Esophagus muscularis mucosa (tissue), 4 donors: ENCODE results near the gene CTF1. TPM values are rescaled to one million over a fixed set of nuclear protein-coding genes. Genes with fewer than 3 reads are reported as not detected.

Experiments used
- DNase-seq: peaks from one replicate; pipeline ENCODE4 v3.0.0-alpha.2; 2017; ENCODE audit errors: extremely low spot score
- H3K27ac ChIP-seq, 4 donors: fragments of 200-600 bp; sonication (generic); replicated peaks in 1 of 4; 1 replicate in 3 of 4; 2 replicates in 1 of 4; pipeline ENCODE4 v1.5.1; 2016 to 2019; ENCODE audit warnings: mild to moderate bottlenecking in 1 of 4
- H3K27me3 ChIP-seq, 4 donors: fragments of 200-600 bp; sonication (generic); one replicate each; pipeline versions ENCODE4 v1.5.1 to v1.6.0; 2016 to 2019
- H3K36me3 ChIP-seq, 4 donors: fragments of 200-600 bp; sonication (generic); one replicate each; pipeline ENCODE4 v1.5.1; 2016 to 2019
- H3K4me1 ChIP-seq, 4 donors: fragments of 200-600 bp; sonication (generic); one replicate each; pipeline ENCODE4 v1.5.1; 2016 to 2019
- H3K4me3 ChIP-seq, 4 donors: fragments of 200-600 bp; sonication (generic); 1 replicate in 2 of 4; 2 replicates in 2 of 4; pipeline ENCODE4 v1.5.1; 2016 to 2019; ENCODE audit warnings: mild to moderate bottlenecking in 4 of 4, moderate library complexity in 1 of 4
- H3K9me3 ChIP-seq, 4 donors: fragments of 200-600 bp; sonication (generic); 1 replicate in 3 of 4; 2 replicates in 1 of 4; pipeline ENCODE4 v1.5.1; 2016 to 2019
- EP300 ChIP-seq: sonication (generic); formaldehyde crosslinking; IDR thresholded peaks from one replicate; pipeline ENCODE4 v1.6.1; 2017; ENCODE audit warnings: antibody characterized with exemption
- POLR2A ChIP-seq: fragments of 450-650 bp; IDR thresholded peaks from one replicate; pipeline ENCODE4 v1.6.1; 2017; ENCODE audit warnings: antibody characterized with exemption, moderate library complexity, mild to moderate bottlenecking, low read depth
- POLR2AphosphoS5 ChIP-seq, 2 donors: sonication (generic); formaldehyde crosslinking; IDR thresholded peaks; one replicate each; pipeline ENCODE4 v1.6.1; 2017; ENCODE audit warnings: antibody characterized with exemption in 2 of 2
- WGBS: methylation state at CpG from one replicate; pipeline ENCODE4 v1.1.5; 2018; 5-methylcytosine and 5-hydroxymethylcytosine counted together
- intact Hi-C: fragments of 100-400 bp; cut with DNase I; formaldehyde crosslinking; loops from one replicate; pipeline ENCODE4 v1.15.1; 2023
- small RNA-seq, 3 donors: library from RNA; depleted of rRNA; stranded (forward); fragments of <200 nt; gene quantifications; one replicate each; pipeline ENCODE3, GENCODE V24; 2016
- total RNA-seq, 4 donors: library from RNA; depleted of rRNA; stranded (reverse); fragments of >200 nt; gene quantifications; one replicate each; pipeline versions ENCODE4 v1.1.0 to v1.2.1, GENCODE V29; 2016
- TF ChIP-seq, protein P1 (sequence below), 3 experiments: fragments of 200-600 bp in 2 of 3; fragments of 450-650 bp in 1 of 3; sonication (generic) in 2 of 3; IDR thresholded peaks; one replicate each; pipeline ENCODE4 v1.5.1; 2017 to 2019; ENCODE audit warnings: antibody characterized with exemption in 3 of 3, mild to moderate bottlenecking in 2 of 3, moderate library complexity in 1 of 3

Gene CTF1
- total RNA-seq, 4 donors from 2014 or later: 6.2 to 18.8 (median 10.9) TPM

DNA sequence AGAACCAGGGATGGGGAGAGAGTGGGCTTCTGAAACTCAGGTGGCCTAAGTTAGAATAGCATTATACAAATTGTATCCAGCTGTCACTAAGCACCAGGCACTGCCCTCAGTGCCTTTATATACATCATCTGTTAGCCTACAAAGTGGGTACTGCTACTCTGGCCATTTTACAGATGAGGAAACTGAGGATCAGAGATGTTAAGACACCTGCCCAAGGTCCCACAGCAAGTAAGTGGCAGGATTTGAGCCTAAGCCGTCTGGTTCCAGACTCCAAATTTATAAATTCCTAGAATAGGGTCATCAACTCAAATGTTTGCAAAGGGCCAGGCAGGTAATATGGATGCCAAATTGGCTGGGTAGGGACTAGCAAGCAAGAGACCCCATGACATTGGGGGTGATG, 54.8 kb downstream of the CTF1 start:
- peaks cover 28 to 62% (median 57%) of the 10 kb centered on the region in 4 donors for H3K4me1 ChIP-seq
- TF ChIP-seq POLR2AphosphoS5 (IDR thresholded peaks at IDR 0.05): no peak
- TF ChIP-seq POLR2A: no peak
- TF ChIP-seq, protein P1, sequence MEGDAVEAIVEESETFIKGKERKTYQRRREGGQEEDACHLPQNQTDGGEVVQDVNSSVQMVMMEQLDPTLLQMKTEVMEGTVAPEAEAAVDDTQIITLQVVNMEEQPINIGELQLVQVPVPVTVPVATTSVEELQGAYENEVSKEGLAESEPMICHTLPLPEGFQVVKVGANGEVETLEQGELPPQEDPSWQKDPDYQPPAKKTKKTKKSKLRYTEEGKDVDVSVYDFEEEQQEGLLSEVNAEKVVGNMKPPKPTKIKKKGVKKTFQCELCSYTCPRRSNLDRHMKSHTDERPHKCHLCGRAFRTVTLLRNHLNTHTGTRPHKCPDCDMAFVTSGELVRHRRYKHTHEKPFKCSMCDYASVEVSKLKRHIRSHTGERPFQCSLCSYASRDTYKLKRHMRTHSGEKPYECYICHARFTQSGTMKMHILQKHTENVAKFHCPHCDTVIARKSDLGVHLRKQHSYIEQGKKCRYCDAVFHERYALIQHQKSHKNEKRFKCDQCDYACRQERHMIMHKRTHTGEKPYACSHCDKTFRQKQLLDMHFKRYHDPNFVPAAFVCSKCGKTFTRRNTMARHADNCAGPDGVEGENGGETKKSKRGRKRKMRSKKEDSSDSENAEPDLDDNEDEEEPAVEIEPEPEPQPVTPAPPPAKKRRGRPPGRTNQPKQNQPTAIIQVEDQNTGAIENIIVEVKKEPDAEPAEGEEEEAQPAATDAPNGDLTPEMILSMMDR (IDR thresholded peaks at IDR 0.05): no peak

DNA sequence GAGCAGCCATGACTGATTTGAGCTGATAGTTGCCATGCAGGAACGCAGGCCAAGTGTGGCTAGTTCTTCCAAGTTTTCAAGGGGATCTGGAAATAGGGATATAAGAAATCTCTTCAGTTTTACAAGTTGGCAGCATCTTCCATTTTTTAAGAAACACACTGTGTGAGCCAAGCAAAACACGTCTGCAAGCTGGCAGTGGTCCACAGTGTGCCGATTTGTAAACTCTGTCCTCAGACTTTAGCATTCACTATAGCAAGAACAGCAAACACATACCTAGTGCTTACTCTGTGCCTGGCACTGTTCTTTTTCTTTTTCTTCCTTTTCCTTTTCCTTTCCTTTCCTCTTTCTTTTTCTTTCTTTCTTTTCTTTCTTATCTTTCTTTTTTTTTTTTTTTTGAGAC, 55.3 kb downstream of the CTF1 start:
- TF ChIP-seq POLR2AphosphoS5 (IDR thresholded peaks at IDR 0.05): peak; percentile 49 to 69
- TF ChIP-seq POLR2A: no peak
- TF ChIP-seq, protein P1 (IDR thresholded peaks at IDR 0.05): no peak
- no peak for TF ChIP-seq EP300
- Histone ChIP-seq H3K27ac (peak overlapping the region; percentile 91 to 99 (median 92)), H3K9me3 (no peaks in the 10 kb centered on the region), H3K4me3 (no peak overlapping the region), H3K27me3 (no peaks in the 10 kb centered on the region), H3K36me3 (peaks cover 0 to 14% (median 9%) of the 10 kb centered on the region in 4 donors), H3K4me1 (peaks cover 32 to 67% (median 62%) of the 10 kb centered on the region in 4 donors)
- WGBS: 27% methylated on average over 3 of the region's 3 CpGs
- DNase-seq: no peak
- intact Hi-C loops: no loop called here

More for the DNA sequence above, 54.8 kb downstream of the CTF1 start:
- no CpG with 5 or more reads among the region's 1 CpG for whole genome bisulfite sequencing
- no peaks in the 10 kb centered on the region for H3K27me3 ChIP-seq
- H3K4me3 ChIP-seq: no peak overlapping the region
- H3K9me3 ChIP-seq: no peaks in the 10 kb centered on the region
- intact Hi-C loops: no loop called here
- DNase-seq: no peak
- peak overlapping the region; percentile 91 to 99 (median 92) for H3K27ac ChIP-seq
- H3K36me3 ChIP-seq: peaks cover 0 to 19% (median 10%) of the 10 kb centered on the region in 4 donors

DNA sequence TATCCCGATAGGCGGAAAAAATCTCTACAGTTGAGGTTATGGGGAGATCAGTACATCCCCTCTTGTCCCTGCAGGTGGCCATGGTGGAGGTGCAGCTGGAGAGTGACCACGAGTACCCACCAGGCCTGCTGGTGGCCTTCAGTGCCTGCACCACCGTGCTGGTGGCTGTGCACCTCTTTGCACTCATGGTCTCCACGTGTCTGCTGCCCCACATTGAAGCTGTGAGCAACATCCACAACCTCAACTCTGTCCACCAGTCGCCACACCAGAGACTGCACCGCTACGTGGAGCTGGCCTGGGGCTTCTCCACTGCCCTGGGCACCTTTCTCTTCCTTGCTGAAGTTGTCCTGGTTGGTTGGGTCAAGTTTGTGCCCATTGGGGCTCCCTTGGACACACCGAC, 56.7 kb downstream of the CTF1 start:
- Histone ChIP-seq H3K9me3 (no peaks in the 10 kb centered on the region), H3K36me3 (peaks cover 0 to 8% (median 4%) of the 10 kb centered on the region in 4 donors), H3K4me1 (peaks cover 34 to 66% (median 59%) of the 10 kb centered on the region in 4 donors), H3K4me3 (no peak overlapping the region), H3K27ac (peak overlapping the region in 3 of 4 donors; percentile 58 to 91 (median 66)), H3K27me3 (no peaks in the 10 kb centered on the region)
- no peak for TF ChIP-seq EP300
- TF ChIP-seq POLR2AphosphoS5 (IDR thresholded peaks at IDR 0.05): no peak
- TF ChIP-seq, protein P1 (IDR thresholded peaks at IDR 0.05): no peak
- no peak for TF ChIP-seq POLR2A
- no peak for DNase-seq
- 73% methylated on average over 3 of the region's 9 CpGs for WGBS
- intact Hi-C loops: no loop called here

Small RNA genes lying within 50 kb of the gene (small RNA-seq; reads per million reads assigned to genes)
- gene AC135048.1: 0 reads per million in 3 donors
- 0 reads per million in 3 donors for gene MIR4519
- 0 reads per million in 3 donors for gene MIR762

Other genes with a start within 250 kb of the CTF1 start
- gene PRR14, start 245.7 kb upstream of the CTF1 start, total RNA-seq: 10 to 100 TPM; 30.3 to 54.0 (median 41.2) TPM
- gene FBRS, start 238.2 kb upstream of the CTF1 start, total RNA-seq: 10 to 100 TPM; 26.2 to 63.4 (median 37.8) TPM
- gene SRCAP, start 197.4 kb upstream of the CTF1 start, total RNA-seq: 10 to 100 TPM; 31.6 to 59.3 (median 41.0) TPM
- 10 to 100 TPM; 22.4 to 25.8 (median 23.5) TPM for gene PHKG2, start 148.2 kb upstream of the CTF1 start, total RNA-seq
- gene CFAP119, start 134.6 kb upstream of the CTF1 start, total RNA-seq: 1 to 10 TPM in 2 of 4 donors, under 1 TPM in 2; 0.42 to 2.9 (median 1.4) TPM
- 10 to 100 TPM; 61.9 to 86.9 (median 67.0) TPM for gene RNF40, start 134.3 kb upstream of the CTF1 start, total RNA-seq
- 10 to 100 TPM; 10.4 to 17.1 (median 15.4) TPM for gene ZNF629, start 109.4 kb upstream of the CTF1 start, total RNA-seq
- 10 to 100 TPM; 42.1 to 57.9 (median 45.5) TPM for gene BCL7C, start 2.5 kb upstream of the CTF1 start, total RNA-seq
- gene FBXL19, start 27.0 kb downstream of the CTF1 start, total RNA-seq: 10 to 100 TPM; 12.1 to 28.1 (median 17.7) TPM
- gene ORAI3, start 52.5 kb downstream of the CTF1 start, total RNA-seq: 10 to 100 TPM; 33.0 to 56.5 (median 45.8) TPM
- gene SETD1A, start 61.1 kb downstream of the CTF1 start, total RNA-seq: 10 to 100 TPM in 2 of 4 donors, 1 to 10 TPM in 2; 7.1 to 25.4 (median 9.9) TPM
- gene HSD3B7, start 88.6 kb downstream of the CTF1 start, total RNA-seq: 10 to 100 TPM; 15.4 to 33.0 (median 17.9) TPM
- 1 to 10 TPM in 3 of 4 donors, under 1 TPM in 1; 0.92 to 2.6 (median 1.8) TPM for gene STX1B, start 114.0 kb downstream of the CTF1 start, total RNA-seq
- 10 to 100 TPM; 36.8 to 54.0 (median 41.0) TPM for gene STX4, start 136.9 kb downstream of the CTF1 start, total RNA-seq
- gene ZNF668, start 177.6 kb downstream of the CTF1 start, total RNA-seq: 10 to 100 TPM in 3 of 4 donors, 1 to 10 TPM in 1; 9.6 to 19.3 (median 10.6) TPM
- 10 to 100 TPM; 11.6 to 17.6 (median 15.5) TPM for gene ZNF646, start 177.8 kb downstream of the CTF1 start, total RNA-seq
- 1 to 10 TPM in 3 of 4 donors, under 1 TPM in 1; 0.83 to 2.3 (median 1.2) TPM for gene PRSS53, start 192.3 kb downstream of the CTF1 start, total RNA-seq
- 100 to 1,000 TPM in 2 of 4 donors, 10 to 100 TPM in 2; 81.4 to 122 (median 108) TPM for gene VKORC1, start 198.2 kb downstream of the CTF1 start, total RNA-seq
- gene BCKDK, start 211.8 kb downstream of the CTF1 start, total RNA-seq: 10 to 100 TPM; 34.1 to 73.7 (median 51.4) TPM
- gene KAT8, start 221.1 kb downstream of the CTF1 start, total RNA-seq: 10 to 100 TPM; 61.0 to 83.4 (median 72.6) TPM
- under 1 TPM in 1 of 4 donors, not detected in 3; 0.34 TPM for gene PRSS8, start 239.1 kb downstream of the CTF1 start, total RNA-seq